NCI-H510A treated with DMSO at 0.1 percent for 48 hours (cell line): ENCODE results near the gene CCR4.
A peak's percentile ranks its signal among the peaks of the same experiment; 100 is the strongest.
"Not testable (repeated sequence)": the region's sequence is repeated elsewhere in the genome, so short reads cannot be mapped to it uniquely, and the experiment has no call there.

Source experiments
- DNase-seq: peaks from one replicate; lab custom pipeline; 2025; lab: John Stamatoyannopoulos, UW

The CCR4 gene

DNA sequence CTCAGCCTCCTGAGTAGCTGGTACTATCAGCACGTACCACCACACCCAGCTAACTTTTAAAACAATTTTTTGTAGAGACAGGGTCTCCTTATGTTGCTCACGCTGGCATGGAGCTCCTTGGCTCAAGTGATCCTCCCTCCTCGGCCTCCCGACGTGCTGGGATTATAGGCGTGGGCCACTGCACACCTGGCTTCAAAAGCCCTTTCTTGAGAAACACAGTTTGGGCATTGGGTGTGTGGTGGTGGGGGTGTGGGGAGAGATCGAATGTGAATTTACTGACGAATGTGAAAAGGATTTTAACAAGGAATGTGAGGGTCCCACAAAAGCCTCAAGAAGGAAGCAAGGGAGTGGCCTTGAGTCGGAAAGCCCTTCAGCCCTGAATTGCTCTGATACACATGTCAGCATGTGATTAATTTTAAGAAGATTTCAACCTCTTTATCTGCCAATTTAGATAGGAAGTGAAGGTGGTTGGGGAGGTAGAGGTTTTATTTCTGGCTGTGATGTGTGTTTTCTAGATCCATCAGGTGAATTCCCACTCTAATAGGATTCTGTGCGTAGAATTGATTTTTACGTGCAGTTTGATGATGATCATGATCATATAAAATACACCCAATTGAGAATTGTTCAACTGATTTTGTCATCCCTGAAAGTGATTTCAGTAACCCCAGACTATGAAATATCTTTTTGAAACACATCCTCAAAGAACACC is 1.1 kb downstream of the CCR4 start:
- DNase-seq = no peak

GRCh38 chr3:32954506-32954905 is 3.1 kb downstream of the CCR4 start:
- no peak for DNase-seq

- DNase-seq = no peak
Measured at GRCh38 chr3:32956750-32957570, 5.5 kb downstream of the CCR4 start.

- DNase-seq = no peak
Measured at GRCh38 chr3:32958509-32958908, 7.1 kb downstream of the CCR4 start.

DNA sequence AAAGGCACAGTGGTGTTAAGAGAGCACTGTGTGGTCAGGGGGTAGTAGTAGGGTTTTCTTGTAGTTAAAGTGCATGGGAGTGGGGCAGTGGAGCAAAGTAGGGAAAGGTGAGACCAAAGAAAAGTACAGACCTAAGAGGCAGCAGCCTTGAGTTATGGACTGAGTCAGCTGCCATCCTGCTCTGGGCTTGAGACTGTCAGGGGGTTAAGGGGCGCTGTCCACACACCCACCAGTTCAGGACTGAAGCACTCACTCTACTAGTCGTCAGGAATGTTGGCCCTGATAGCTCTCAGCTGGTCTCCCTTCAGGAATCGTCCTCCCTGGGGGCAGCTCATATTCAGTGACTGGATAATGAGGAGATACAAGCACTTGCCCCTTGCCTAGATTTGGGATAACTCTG is 7.9 kb downstream of the CCR4 start:
- no peak for DNase-seq

- DNase-seq = no peak
Measured at GRCh38 chr3:32960404-32961170, 9.1 kb downstream of the CCR4 start.

DNA sequence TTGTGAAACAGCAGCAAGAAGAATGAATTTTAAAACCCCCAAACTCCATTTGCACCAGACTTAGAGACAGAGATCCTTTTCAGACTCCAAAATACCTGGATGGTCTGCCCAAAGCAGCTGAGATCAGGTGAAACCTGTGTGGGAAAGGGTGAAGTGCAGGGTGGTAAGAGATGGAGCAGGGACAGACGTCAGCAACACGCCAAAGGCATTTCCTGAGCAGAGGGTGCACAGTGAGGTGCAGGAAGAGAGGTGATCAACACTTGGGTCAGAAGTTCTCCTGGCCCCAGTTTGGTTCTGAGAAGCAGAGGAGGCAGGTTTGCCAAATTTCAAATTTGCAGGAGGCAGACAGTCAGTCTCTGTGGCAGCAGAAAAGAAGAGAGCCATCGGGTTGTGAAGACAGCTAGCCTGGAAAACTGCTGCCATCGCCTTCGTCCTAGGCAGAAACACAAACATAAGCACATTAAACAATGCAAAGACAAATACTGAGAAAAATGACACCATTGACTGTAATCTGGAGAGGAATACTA is 9.8 kb downstream of the CCR4 start:
- no peak for DNase-seq

DNA sequence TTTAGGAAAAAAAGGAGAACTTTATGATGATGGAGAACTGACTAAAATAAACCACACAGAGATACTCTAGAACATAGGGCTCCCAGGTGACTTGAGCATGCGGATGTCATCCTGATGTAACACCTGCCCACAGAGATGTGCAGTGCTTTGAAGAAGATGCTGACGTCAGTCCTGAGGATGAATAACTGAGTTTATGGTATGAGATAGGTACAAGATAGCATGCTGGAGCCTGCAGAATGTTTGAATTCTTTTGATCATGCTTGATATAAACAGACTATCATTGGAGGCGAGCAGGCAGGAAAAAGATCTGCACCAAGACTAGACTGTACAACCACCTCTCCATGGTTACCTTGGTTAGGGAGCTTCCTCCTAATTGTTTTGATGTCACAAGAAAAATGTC is 12.4 kb downstream of the CCR4 start:
- DNase-seq = no peak

DNA sequence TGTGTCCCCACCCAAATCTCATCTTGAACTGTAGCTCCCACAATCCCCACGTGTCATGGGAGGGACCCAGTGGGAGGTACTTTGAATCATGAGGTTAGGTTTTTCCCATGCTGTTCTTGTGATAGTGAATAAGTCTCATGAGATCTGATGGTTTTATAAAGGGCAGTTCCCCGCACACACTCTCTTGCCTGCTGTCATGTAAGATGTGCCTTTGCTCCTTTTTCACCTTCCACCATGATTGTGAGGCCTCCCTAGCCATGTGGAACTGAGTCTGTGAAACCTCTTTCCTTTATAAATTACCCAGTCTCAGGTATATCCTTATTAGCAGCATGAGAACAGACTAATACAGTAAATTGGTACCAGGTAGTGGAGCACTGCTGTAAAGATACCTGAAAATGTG is 13.3 kb downstream of the CCR4 start:
- DNase-seq = not testable (repeated sequence)

GRCh38 chr3:32965617-32966213 is 14.3 kb downstream of the CCR4 start:
- DNase-seq = not testable (repeated sequence)

- DNase-seq = not testable (repeated sequence)
Measured at GRCh38 chr3:32966627-32967026, 15.2 kb downstream of the CCR4 start.

DNA sequence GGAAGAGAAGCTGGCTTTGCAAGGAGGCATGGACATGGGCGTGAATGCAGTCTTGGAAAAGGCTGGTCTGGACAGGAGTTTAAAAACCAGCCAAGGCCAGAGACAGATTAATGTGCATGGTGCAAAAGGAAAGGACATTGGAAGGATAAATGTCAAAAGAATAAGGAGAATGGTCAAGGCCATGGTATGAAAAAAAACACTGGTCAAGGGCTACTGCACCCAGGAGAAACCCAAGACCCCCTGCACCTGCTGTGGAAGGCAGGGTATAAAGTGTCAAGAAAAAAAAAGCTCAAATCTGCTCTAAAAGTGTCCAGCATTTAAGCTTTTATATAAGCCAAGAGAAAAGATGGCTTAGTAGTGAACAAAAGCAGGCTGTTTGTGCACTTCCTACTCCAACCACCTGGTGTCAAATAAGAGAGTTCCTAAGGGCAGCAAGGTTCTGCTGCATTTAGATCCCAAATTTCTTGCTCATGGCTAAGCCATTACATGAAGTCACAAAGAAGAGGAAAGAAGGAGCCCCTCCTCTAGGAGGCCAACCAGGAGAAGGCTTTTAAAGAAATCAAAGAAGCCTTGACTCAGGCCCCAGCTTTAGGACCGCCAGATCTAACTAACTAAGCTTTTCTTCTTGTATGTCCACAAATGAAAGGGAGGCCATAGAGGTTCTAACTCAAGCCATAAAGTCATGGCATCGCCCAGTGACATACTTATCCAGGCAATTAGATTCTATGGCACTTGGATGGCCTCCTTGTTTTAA is 16.9 kb downstream of the CCR4 start:
- no peak for DNase-seq

DNA sequence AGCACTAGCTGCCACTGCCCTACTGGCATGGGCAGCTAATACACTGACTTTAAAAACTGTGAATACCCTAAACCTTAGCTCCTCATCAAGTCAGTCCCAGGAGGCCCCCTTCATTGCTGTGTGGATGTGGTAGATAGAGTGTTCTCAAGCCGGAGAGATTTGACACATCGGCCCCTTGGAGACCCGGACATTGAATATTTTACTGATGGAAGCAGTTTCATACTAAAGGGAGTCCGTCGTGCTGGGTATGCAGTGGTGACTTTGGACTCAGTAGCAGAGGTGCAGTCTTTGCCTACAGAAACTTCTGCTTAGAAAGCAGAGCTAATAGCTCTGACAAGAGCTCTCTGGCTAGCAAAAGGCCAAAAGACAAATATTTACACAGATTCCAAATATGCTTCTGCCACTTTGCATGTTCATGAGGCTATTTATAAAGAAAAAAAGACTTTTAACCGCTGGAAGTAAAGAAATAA is 17.5 kb downstream of the CCR4 start:
- DNase-seq = peak; percentile 21

DNA sequence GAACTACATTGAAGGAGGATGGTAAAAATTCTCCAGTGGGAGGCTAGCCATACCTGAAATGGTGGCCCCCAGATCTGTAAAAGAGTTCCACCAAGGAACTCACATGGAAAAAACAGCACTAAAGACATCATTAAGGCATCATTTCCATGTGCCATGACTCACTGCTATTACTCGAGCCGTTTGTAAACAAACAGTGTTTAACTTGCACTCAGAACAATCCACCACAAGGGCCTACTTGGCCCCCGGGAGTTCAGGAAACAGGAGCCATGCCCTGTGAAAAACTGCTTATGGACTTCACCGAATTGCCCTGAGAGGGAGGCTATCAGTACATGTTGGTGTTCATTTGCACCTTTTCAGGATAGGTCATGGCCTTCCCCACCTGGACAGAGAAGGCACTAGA is 18.2 kb downstream of the CCR4 start:
- DNase-seq = peak; percentile 73

- DNase-seq = not testable (repeated sequence)
Measured at GRCh38 chr3:32971291-32971690, 19.8 kb downstream of the CCR4 start.

DNA sequence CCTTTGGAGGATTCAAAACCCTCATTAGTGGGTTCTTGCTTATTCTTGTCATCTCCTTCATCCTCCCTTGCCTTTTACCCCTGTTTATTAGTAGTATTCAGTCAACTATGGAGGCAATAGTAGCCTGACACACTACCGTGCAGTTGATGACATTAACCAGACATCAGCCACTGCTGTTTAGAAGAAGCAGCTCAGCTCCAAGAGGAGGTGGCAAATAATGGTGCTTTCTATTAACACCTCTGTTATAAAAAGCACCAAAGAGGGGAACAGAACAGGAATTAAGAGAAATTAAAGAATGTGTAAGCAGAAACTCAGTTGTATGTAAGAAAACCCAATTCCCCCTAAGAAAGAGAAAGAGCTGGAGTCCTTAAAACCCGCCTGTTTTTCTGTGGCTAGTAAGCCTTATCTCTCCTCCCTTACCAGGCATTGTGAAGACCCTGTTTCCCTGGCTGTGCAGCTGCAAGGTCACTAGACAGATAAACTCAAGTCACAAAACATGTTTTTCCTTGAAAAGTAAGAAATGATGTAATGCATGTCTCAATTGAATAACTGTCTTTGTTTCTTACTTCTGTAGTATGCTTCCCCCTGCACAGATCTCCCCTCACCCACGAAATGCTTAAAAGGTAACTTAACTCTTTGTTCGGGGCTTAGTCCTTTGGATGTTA is 21.2 kb downstream of the CCR4 start:
- DNase-seq = no peak

DNA sequence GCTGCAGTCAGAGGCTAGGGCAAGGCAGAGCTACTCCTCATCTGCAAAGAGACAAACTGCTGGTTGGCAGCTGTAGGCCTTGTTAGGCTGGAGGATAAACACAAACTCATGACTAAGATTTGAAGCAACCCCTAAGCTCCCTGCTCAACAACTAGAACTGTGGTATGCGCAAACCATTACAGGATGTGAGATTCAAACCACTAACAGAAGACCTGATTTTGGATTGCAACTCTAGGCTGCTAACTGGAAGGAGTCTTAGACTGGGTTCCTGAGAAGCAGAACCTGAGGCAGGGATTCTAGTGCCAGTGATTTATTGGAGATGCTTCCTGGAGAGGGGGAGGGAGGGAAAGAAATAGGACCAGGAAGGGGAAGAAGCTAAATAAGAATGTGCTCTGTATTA is 22.5 kb downstream of the CCR4 start:
- no peak for DNase-seq

DNA sequence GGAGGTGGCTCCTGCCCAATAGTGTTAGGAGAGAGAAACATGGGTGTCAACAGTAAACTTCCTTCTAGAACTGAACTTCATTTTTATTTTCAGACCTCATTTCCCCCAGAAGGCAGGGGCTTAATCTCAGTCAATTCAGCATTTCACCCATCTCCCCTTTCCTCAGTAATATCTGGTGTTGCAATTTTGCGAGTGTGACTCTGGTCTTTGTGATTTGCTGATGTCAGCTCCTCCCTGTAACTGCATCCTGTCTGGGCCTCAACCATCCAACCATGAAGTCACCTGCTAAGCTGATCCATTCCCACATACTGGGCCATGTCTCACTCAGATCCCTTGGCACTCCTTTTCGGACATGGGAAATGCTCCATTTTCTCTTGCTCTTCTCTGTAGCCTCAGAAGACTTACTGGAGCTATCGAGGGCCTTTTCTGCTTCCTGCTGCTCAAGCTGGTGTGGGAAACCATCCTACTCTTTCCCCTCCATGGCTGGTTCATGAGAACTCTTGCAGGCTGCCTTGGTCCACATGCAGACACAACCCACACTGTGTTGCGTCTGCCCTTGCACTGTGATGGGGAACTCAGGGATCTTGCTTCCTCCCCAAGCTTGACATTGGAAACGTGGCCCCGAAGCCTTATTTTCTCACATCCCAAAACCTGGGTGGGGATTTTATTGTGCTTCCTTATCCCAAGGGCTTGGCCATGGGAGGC is 24.6 kb downstream of the CCR4 start:
- DNase-seq = peak; percentile 7

- no peak for DNase-seq
Measured at GRCh38 chr3:32977861-32978260, 26.4 kb downstream of the CCR4 start.

- no peak for DNase-seq
Measured at GRCh38 chr3:32978331-32978730, 26.9 kb downstream of the CCR4 start.
